ENCODE data around the gene SOX10.

SOX10 gene

GRCh38 chr22:37930270-37930951, 53.9 kb downstream of the SOX10 start:
- peak; percentile 21 for DNase-seq (ENCODE audit: low read depth)

GRCh38 chr22:37929390-37929789, 55.0 kb downstream of the SOX10 start:
- no peak for DNase-seq (ENCODE audit: low read depth)

- no peak for DNase-seq (ENCODE audit: low read depth)
Observed at GRCh38 chr22:37927637-37927936, 56.8 kb downstream of the SOX10 start.

- peak; percentile 7 for DNase-seq (ENCODE audit: low read depth)
Observed at GRCh38 chr22:37926771-37927636, 57.4 kb downstream of the SOX10 start.

GRCh38 chr22:37926358-37926757, 58.0 kb downstream of the SOX10 start:
- DNase-seq (ENCODE audit: low read depth) = no peak

GRCh38 chr22:37925767-37926166, 58.6 kb downstream of the SOX10 start:
- no peak for DNase-seq (ENCODE audit: low read depth)

GRCh38 chr22:37925330-37925729, 59.0 kb downstream of the SOX10 start:
- no peak for DNase-seq (ENCODE audit: low read depth)

GRCh38 chr22:37924386-37925065, 59.8 kb downstream of the SOX10 start:
- DNase-seq (ENCODE audit: low read depth) = no peak

- no peak for DNase-seq (ENCODE audit: low read depth)
Observed at GRCh38 chr22:37923927-37924326, 60.4 kb downstream of the SOX10 start.
